Fibroblast of villous mesenchyme (primary cell): ENCODE data around the gene SLC43A2. TPM values are rescaled to one million over a fixed set of nuclear protein-coding genes. Genes with fewer than 3 reads are reported as not detected.

Experiments used
- DNase-seq: peaks from one replicate; pipeline ENCODE4 v3.0.0-alpha.2; 2010; ENCODE audit warnings: low read depth
- H3K4me3 ChIP-seq: 2 replicates; pipeline ENCODE4 v1.5.1; 2011; ENCODE audit warnings: low read depth, mild to moderate bottlenecking, low read length
- CTCF ChIP-seq: IDR thresholded peaks from 2 replicates; pipeline ENCODE4 v1.5.1; 2012; ENCODE audit warnings: low read depth, mild to moderate bottlenecking, low read length; ENCODE audit not compliant: insufficient read depth
- total RNA-seq: library from RNA; depleted of rRNA; stranded (reverse); fragments of >200 nt; gene quantifications from 2 replicates; pipeline ENCODE4 v1.2.3, GENCODE V29; 2012

The SLC43A2 gene
- total RNA-seq, 1 donor, result 8.6 TPM

GRCh38 chr17:1559047-1560043 lies 69.3 kb downstream of the SLC43A2 start:
- H3K4me3 ChIP-seq, result no peak overlapping the region
- TF ChIP-seq CTCF, result no peak
- no peak for DNase-seq

- no peak overlapping the region for H3K4me3 ChIP-seq
- peak; percentile 62 for DNase-seq
- TF ChIP-seq CTCF, result no peak
Observed at GRCh38 chr17:1558401-1558800, 70.2 kb downstream of the SLC43A2 start.

GRCh38 chr17:1557355-1558095 lies 71.1 kb downstream of the SLC43A2 start:
- DNase-seq, result peak; percentile 86
- TF ChIP-seq CTCF, result no peak
- peak overlapping the region; percentile 15 for H3K4me3 ChIP-seq

GRCh38 chr17:1555651-1556471 lies 72.8 kb downstream of the SLC43A2 start:
- TF ChIP-seq CTCF, result no peak
- no peak overlapping the region for H3K4me3 ChIP-seq
- no peak for DNase-seq

GRCh38 chr17:1554751-1555540 lies 73.7 kb downstream of the SLC43A2 start:
- TF ChIP-seq CTCF, result no peak
- no peak overlapping the region for H3K4me3 ChIP-seq
- DNase-seq, result no peak
